GM19023 (cell line): Measurements from ENCODE around the gene NFASC.

ENCODE experiments used
- ATAC-seq: cut with Tn5 transposase; IDR thresholded peaks from one replicate; pipeline ENCODE4 v1.9.1; 2021; ENCODE audit warnings: mild to moderate bottlenecking, moderate library complexity; ENCODE audit not compliant: unreplicated experiment

NFASC gene

GRCh38 chr1:204870160-204870912, at the start of gene NFASC:
NFASC (plus strand) TSS chr1:204870862; CDS start chr1:204944316, 73,454 bp downstream.
- ATAC-seq = no peak

- ATAC-seq = no peak
Observed at GRCh38 chr1:204821476-204821875, 49.2 kb upstream of the NFASC start.

- no peak for ATAC-seq
Observed at GRCh38 chr1:204821924-204822323, 48.7 kb upstream of the NFASC start.

- ATAC-seq = no peak
Observed at GRCh38 chr1:204826970-204827369, 43.7 kb upstream of the NFASC start.

- ATAC-seq = no peak
Observed at GRCh38 chr1:204828352-204828850, 42.3 kb upstream of the NFASC start.

GRCh38 chr1:204829133-204829825, 41.4 kb upstream of the NFASC start:
- ATAC-seq = no peak

- ATAC-seq = no peak
Observed at GRCh38 chr1:204830747-204831146, 39.9 kb upstream of the NFASC start.

GRCh38 chr1:204831186-204831585, 39.5 kb upstream of the NFASC start:
- no peak for ATAC-seq

GRCh38 chr1:204834336-204834735, 36.3 kb upstream of the NFASC start:
- no peak for ATAC-seq

- no peak for ATAC-seq
Observed at GRCh38 chr1:204834752-204835151, 35.9 kb upstream of the NFASC start.

GRCh38 chr1:204835737-204836136, 34.9 kb upstream of the NFASC start:
- no peak for ATAC-seq

GRCh38 chr1:204836856-204837255, 33.8 kb upstream of the NFASC start:
- ATAC-seq = no peak

- no peak for ATAC-seq
Observed at GRCh38 chr1:204837440-204838084, 33.1 kb upstream of the NFASC start.

- no peak for ATAC-seq
Observed at GRCh38 chr1:204841316-204841715, 29.3 kb upstream of the NFASC start.

GRCh38 chr1:204841798-204842197, 28.9 kb upstream of the NFASC start:
- no peak for ATAC-seq

- no peak for ATAC-seq
Observed at GRCh38 chr1:204842369-204842768, 28.3 kb upstream of the NFASC start.

- ATAC-seq = no peak
Observed at GRCh38 chr1:204842892-204843291, 27.8 kb upstream of the NFASC start.

GRCh38 chr1:204846546-204846945, 24.1 kb upstream of the NFASC start:
- ATAC-seq = no peak

- ATAC-seq = no peak
Observed at GRCh38 chr1:204848579-204848978, 22.1 kb upstream of the NFASC start.

GRCh38 chr1:204852854-204853253, 17.8 kb upstream of the NFASC start:
- ATAC-seq = no peak

- ATAC-seq = no peak
Observed at GRCh38 chr1:204853436-204853835, 17.2 kb upstream of the NFASC start.

GRCh38 chr1:204854286-204854685, 16.4 kb upstream of the NFASC start:
- ATAC-seq = no peak
